ENCODE results near the gene GAA.

GAA gene

DNA sequence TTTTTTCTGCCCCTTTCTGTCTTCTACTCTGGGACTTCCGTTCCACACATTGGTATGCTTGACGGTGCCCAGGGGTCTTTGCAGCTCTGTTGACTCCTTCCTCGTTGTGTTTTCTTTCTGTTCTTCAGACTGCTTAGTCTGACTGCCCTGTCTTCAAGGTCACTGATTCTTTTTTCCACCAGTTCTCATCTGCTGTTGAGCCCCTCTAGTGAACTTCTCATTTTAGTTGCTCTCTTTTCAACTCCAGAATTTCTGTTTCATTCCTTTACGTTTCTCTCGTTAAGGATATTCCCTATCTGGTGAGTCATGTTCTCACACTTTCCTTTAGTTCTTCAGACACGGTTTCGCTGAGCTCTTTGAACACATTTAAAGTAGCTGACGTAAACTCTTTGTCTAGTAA is 13.8 kb downstream of the GAA start:
- Mint-ChIP-seq H3K4me3 (no peak overlapping the region), H3K4me1 (no peaks in the 10 kb centered on the region), H3K9me3 (peaks cover 10% of the 10 kb centered on the region), H3K27me3 (ENCODE audit: low read depth) (peaks cover 6% of the 10 kb centered on the region), H3K27ac (no peak overlapping the region), H3K36me3 (ENCODE audit: low read depth) (peaks cover 19% of the 10 kb centered on the region)
- TF ChIP-seq, protein P1, sequence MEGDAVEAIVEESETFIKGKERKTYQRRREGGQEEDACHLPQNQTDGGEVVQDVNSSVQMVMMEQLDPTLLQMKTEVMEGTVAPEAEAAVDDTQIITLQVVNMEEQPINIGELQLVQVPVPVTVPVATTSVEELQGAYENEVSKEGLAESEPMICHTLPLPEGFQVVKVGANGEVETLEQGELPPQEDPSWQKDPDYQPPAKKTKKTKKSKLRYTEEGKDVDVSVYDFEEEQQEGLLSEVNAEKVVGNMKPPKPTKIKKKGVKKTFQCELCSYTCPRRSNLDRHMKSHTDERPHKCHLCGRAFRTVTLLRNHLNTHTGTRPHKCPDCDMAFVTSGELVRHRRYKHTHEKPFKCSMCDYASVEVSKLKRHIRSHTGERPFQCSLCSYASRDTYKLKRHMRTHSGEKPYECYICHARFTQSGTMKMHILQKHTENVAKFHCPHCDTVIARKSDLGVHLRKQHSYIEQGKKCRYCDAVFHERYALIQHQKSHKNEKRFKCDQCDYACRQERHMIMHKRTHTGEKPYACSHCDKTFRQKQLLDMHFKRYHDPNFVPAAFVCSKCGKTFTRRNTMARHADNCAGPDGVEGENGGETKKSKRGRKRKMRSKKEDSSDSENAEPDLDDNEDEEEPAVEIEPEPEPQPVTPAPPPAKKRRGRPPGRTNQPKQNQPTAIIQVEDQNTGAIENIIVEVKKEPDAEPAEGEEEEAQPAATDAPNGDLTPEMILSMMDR (IDR thresholded peaks at IDR 0.05; ENCODE audit: unreplicated experiment in 3 of 3), result no peak

DNA sequence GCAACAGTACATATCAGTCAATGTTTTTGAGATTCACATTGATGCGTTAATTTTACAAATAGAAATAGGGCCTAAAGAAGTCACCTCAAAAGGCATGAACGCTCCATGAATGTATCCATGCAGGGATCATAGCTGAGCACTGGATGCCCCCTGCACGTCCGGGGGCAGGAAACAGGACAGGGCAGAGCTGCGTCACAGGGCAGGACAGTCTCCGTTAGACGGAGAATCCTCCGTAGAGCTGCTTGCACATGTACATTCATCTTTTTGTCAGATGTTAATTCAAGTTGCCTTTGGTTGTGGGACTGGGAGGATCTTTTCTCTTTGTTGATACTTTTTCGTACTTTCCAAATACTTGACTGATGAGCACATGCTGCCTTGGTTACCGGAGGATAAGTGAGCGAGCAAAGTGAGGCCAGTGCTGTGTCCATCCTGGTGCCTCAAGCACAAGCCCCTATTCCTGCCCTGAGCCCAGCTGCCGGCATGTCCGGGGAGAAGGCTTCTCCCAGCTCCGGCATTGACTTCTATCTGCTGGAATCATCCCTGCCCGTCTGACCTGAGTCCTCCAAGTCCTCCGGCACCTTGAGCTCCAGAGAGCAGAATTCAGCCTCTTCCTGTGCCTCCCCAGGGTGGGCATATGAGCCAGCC is 15.0 kb downstream of the GAA start:
- H3K36me3 Mint-ChIP-seq (ENCODE audit: low read depth), result peaks cover 19% of the 10 kb centered on the region
- no peak overlapping the region for H3K27ac Mint-ChIP-seq
- peaks cover 10% of the 10 kb centered on the region for H3K9me3 Mint-ChIP-seq
- peaks cover 6% of the 10 kb centered on the region for H3K27me3 Mint-ChIP-seq (ENCODE audit: low read depth)
- TF ChIP-seq, protein P1 (IDR thresholded peaks at IDR 0.05; ENCODE audit: unreplicated experiment in 3 of 3), result no peak
- H3K4me1 Mint-ChIP-seq, result no peaks in the 10 kb centered on the region
- H3K4me3 Mint-ChIP-seq, result no peak overlapping the region

DNA sequence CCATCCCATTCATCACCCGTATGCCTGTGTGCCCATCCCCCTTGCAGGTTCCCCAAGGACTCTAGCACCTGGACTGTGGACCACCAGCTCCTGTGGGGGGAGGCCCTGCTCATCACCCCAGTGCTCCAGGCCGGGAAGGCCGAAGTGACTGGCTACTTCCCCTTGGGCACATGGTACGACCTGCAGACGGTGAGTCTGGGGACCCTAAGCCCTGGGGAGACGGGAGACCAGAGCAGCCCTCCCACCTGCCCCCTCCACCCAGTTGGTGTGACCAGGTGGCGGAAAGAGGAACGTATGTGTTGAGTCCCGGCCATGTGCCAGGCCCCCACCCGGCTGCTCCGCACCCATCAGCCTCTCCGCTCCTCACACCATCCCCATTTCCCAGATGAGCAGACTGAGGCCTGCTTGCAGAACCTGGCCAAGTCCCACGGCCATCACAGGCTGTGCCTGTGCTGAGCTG is 15.6 kb downstream of the GAA start:
- Mint-ChIP-seq H3K27ac (no peak overlapping the region), H3K27me3 (ENCODE audit: low read depth) (peaks cover 6% of the 10 kb centered on the region), H3K9me3 (peaks cover 10% of the 10 kb centered on the region), H3K4me3 (no peak overlapping the region), H3K4me1 (no peaks in the 10 kb centered on the region), H3K36me3 (ENCODE audit: low read depth) (peaks cover 19% of the 10 kb centered on the region)
- TF ChIP-seq, protein P1 (IDR thresholded peaks at IDR 0.05; ENCODE audit: unreplicated experiment in 3 of 3), result no peak

DNA sequence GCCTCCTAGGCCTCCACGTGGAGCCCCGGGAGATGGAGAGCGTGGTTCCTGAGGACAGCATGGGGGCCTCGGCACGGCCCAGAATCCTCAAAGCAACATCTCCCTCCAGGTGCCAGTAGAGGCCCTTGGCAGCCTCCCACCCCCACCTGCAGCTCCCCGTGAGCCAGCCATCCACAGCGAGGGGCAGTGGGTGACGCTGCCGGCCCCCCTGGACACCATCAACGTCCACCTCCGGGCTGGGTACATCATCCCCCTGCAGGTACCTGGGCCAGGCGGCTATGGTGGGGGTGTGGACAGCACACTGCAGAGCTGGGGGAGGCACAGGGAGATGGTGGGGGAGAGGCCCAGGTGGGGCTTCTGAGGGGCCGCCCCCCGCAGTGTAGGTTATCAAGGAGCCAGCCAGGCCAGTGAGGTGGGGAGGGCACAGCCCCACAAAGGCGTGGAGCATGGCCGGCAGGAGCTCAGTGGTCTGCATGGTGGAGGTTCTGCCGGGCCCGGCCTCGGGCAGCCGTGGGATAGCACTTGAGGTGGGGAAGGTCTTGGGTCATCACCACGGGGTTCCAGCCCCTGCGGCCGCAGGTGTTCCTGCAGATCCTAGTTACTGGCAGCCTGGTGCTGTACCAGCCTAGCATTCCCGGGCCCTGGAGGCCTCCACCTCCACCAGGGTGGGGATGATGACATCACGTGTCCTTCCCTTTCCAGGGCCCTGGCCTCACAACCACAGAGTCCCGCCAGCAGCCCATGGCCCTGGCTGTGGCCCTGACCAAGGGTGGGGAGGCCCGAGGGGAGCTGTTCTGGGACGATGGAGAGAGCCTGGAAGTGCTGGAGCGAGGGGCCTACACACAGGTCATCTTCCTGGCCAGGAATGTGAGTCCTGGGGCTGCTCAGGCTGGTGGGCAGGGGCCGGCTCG is 16.4 kb downstream of the GAA start:
- H3K27me3 Mint-ChIP-seq (ENCODE audit: low read depth), result peaks cover 6% of the 10 kb centered on the region
- H3K36me3 Mint-ChIP-seq (ENCODE audit: low read depth), result peaks cover 19% of the 10 kb centered on the region
- H3K4me1 Mint-ChIP-seq, result no peaks in the 10 kb centered on the region
- TF ChIP-seq, protein P1 (IDR thresholded peaks at IDR 0.05; ENCODE audit: unreplicated experiment in 3 of 3), result no peak
- no peak overlapping the region for H3K4me3 Mint-ChIP-seq
- peaks cover 10% of the 10 kb centered on the region for H3K9me3 Mint-ChIP-seq
- no peak overlapping the region for H3K27ac Mint-ChIP-seq

DNA sequence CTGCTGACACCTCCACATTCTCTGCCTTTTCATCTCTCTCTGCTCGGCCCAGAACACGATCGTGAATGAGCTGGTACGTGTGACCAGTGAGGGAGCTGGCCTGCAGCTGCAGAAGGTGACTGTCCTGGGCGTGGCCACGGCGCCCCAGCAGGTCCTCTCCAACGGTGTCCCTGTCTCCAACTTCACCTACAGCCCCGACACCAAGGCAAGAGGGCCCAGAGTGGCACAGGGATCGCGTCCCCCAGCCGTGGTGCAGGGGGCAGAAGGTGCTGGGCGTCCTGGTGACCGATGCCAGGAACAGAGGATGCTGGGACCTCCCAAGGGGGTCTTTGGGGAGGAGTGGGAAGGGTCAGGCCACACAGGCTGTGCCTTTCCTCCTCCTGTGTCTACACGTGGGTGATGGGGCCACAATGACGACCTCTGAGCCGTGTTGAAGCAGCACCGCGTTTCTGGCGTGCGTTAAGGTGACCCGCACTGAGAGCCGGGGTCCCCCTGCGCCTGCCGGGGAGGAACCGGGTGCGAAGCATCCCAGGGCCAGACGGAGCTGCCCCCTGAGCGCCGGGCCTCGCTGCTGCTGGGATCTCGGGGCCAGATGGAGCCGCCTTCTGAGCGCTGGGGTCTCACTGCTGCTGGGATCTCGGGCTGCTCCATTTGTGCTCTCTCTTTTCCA is 17.4 kb downstream of the GAA start:
- peaks cover 19% of the 10 kb centered on the region for H3K36me3 Mint-ChIP-seq (ENCODE audit: low read depth)
- H3K4me3 Mint-ChIP-seq, result no peak overlapping the region
- H3K27me3 Mint-ChIP-seq (ENCODE audit: low read depth), result peaks cover 6% of the 10 kb centered on the region
- H3K4me1 Mint-ChIP-seq, result no peaks in the 10 kb centered on the region
- H3K9me3 Mint-ChIP-seq, result peaks cover 10% of the 10 kb centered on the region
- TF ChIP-seq, protein P1 (IDR thresholded peaks at IDR 0.05; ENCODE audit: unreplicated experiment in 3 of 3), result no peak
- no peak overlapping the region for H3K27ac Mint-ChIP-seq
